SKM-1 treated with dmso at 0.1 percent for 144 hours (cell line): Measurements from ENCODE around the gene SPAG8.

Source experiments
- DNase-seq: peaks from one replicate; lab custom pipeline; 2025; ENCODE audit not compliant: unreplicated experiment; lab: John Stamatoyannopoulos, UW

Gene SPAG8

GRCh38 chr9:35839926-35840325 lies 27.9 kb upstream of the SPAG8 start:
- DNase-seq, result no peak

DNA sequence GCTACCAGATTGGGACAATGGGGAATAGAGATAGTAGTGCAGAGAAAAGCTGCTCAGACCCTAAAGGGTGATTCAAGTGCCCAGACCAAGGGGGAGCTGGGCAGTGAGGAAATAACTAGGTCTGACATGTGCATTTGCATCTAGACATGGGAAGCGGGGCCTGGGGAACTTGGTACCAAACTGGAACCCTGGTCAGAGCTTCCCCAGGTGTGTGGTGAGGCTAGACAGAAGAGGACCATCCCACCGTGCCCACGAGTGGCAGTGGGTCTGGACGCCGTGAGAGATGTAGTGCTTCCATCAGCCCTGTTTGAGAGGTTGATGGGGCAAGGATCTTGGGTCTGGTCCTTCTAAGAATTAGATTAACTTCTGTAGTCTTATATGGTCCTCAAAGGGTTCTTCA lies 24.5 kb upstream of the SPAG8 start:
- DNase-seq, result no peak

- no peak for DNase-seq
Measured at GRCh38 chr9:35835766-35836165, 23.7 kb upstream of the SPAG8 start.

- DNase-seq, result no peak
Measured at GRCh38 chr9:35835216-35835632, 23.2 kb upstream of the SPAG8 start.

DNA sequence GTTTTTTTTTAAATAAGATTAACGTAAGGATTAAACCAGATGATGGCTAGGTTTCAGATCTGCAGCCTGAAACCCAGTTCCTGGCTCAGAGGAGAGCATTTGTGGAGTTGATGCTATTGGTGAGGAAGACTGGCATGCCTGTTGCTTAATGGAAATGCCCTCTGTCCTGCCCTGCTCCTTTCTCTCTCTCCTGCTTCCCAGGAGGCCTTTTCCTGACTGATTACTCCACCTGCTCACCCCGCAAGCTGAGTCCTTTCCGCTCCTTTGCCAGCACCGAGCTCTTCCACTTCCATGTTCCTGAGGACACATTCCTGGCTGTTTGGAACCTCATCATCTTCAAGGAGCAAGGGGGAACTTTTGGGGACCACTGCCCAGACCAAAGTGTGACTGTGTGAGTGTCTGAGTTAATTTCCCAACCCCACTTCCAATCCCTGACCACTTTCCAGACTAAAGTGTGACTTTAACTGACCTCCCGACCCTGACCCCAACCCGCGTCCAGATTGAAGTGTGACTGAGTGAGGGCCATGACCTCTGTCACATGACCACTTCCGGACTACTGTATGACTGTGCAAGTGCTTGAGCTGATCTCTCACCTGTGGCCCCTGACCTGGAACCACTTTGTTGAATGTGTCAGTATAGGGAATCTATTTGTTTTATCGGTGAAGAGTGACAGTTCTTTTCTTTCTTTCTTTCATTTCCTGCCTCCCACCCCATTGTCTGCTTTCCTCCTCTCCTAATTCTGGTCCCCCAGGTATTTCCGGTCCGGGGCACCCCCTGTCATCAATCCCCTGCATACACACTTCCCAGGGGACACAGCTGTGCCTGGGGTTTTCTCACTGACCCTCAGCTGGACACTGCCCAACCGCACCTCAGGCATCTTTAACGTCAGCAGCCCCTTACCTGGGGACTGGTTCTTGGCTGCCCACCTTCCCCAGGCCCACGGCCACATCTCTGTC lies 22.5 kb upstream of the SPAG8 start:
- DNase-seq, result no peak

DNA sequence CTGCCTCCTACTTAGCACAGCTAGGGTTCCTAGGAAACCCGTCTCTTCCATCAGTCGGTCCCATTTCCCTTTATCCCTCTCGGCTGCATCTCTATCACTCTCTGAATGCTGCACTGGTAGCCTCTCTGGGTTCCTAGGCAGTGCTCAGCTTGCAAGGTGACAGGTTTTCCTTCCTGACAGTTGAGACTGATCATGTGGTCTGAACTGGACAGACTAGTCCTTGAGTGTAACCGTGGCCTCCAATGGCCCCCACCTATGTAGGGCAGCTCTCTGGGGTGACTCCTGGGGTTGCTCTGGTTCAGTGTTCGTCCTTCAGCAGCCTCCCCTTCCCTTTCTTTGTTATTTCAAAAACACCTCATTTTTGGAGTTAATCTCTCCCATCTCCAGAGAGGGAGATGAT lies 20.8 kb upstream of the SPAG8 start:
- no peak for DNase-seq

GRCh38 chr9:35831040-35831439 lies 19.0 kb upstream of the SPAG8 start:
- DNase-seq, result no peak

DNA sequence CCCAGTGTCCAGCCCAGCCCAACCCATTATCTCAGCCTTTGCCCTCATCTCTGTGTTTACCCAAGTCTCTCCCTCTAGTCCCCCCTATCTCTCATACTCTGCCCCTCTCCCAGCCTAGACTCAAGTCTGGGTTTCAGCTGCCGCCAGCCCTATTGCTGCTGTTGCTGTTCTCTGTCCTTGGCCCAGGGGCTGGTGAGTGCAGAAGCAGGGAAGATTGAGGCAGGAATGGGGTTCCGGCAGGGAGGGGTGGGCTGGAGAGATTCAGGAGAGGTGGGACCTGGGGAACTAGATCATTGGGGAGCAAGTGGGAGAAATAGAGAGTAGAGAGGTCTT lies 17.7 kb upstream of the SPAG8 start:
- DNase-seq, result no peak

DNA sequence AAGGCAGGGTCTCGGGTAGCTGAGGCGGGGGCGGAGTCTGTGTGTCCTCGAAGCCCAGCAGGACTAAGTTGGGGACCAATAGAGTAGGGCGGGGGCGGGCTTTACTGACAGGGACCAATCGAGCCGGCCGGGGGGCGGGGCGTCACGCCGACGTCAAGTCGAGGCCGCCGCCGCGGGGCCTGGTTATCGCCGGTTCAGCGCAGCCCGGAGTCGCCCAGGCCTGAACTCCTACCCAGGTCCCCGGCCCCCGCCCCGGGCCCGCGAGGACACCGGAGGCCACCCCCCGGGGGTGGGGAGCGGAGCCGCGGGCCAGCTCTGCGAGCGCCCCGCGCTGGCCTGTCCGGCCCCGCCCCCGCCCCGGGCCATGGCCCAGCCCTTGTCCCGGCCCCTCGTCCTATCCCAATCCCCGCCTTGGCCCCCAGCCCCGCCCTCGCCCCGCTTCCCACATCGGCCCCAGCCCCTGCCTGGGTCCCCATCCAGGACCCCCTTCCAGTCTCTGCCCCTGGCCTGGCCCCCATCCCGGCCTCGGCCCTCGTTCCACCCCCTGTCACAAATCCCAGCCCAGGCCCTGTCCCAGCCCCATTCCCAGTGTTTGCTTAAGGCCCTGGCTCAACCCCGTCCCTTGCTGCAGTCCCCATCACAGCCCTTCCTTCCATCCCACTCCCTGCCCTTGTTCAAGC lies 17.2 kb upstream of the SPAG8 start, which contains the start of gene TMEM8B:
TMEM8B (plus strand) TSS at position 145 of the 680 bp plus-strand sequence; CDS start at position 365, 220 bp downstream.
- peak; percentile 71 for DNase-seq

DNA sequence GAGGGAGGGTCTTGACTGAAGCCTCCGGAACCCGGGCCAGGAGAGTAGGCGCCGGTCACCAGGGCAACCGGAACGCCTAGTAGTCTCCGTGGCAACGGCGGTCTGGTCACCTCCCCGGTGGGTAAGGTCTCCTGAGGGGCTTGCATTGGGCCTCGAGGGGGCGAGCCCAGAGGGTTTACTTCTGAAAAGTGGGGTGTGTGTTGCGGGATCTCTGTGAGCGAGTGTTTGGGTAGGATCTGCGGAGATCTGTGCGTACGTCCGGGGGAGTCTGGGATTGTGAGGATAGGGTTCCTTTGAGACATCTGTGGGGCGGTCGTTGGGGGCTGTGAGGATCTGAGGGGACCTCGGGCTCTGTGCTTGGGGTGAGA lies 16.6 kb upstream of the SPAG8 start, which contains the start of gene FAM221B:
FAM221B (minus strand) TSS at position 17 of the 368 bp plus-strand sequence. CDS start 2,571 bp downstream, outside the sequence.
- DNase-seq, result no peak

GRCh38 chr9:35827486-35827885 lies 15.4 kb upstream of the SPAG8 start:
- no peak for DNase-seq

DNA sequence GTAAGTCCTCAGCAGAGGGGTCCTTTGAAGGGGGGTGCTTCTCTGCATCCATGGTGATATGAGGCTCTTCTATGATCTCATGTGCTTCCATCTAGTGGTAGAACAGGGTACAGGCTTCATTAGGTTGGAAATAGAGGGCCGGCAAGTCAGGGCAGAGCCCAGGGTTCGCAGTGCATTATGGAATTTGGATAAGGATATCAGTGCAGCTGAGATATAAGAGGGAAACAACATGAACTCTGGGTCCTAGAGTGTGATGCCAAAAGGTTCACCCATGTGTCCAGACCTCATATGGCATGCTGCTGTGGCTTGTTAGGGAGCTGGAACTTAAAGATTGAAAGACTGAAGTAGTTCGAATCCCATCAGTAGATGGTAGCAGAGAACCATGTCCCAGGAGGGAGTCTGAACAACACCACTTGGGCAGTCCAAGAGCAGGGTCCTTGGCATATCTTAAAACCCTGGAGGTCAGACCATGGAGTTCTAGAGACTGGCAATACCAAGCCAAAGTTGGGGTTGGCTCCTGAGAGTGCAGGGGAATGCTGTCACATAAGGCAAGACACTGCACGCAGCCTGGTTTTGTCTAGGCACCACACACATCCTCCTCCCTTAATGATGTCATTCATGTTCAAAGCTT lies 14.1 kb upstream of the SPAG8 start:
- peak; percentile 47 for DNase-seq

GRCh38 chr9:35822926-35823325 lies 10.9 kb upstream of the SPAG8 start:
- DNase-seq, result no peak

DNA sequence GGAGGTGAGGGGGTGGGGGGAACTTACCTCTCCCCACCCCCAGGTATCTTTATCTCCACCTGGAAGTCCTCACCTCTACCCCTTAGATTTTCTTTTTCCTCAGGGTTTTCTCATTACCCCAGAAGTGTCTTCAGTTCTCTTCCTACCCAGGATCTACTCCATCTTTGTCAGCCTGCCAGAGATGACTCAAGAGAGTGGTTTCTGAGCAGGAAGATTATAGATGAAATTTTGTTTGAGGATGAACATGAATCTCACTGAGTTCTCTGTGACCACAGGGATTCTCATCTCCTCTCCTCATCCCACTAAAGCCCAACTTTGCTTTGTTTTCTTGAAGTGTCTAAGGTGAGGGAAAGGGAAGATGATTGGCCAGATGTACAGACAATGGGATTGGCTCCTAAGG lies 8.0 kb upstream of the SPAG8 start:
- no peak for DNase-seq

GRCh38 chr9:35818341-35818740 lies 6.3 kb upstream of the SPAG8 start:
- no peak for DNase-seq

- no peak for DNase-seq
Measured at GRCh38 chr9:35816708-35817107, 4.6 kb upstream of the SPAG8 start.

GRCh38 chr9:35814841-35815543 lies 2.9 kb upstream of the SPAG8 start, which contains the start of gene HINT2:
Gene HINT2 (minus strand): TSS chr9:35815042. CDS start chr9:35814979, 63 bp downstream.
- DNase-seq, result peak; percentile 98

- DNase-seq, result peak; percentile 63
Measured at GRCh38 chr9:35814106-35814840, 2.2 kb upstream of the SPAG8 start.

- DNase-seq, result no peak
Measured at GRCh38 chr9:35813434-35814105, 1.5 kb upstream of the SPAG8 start.
